HCT116 (cell line): ENCODE data around the gene MCC. TPM values are rescaled to one million over a fixed set of nuclear protein-coding genes. Genes with fewer than 3 reads are reported as not detected.

ENCODE experiments used
- ATAC-seq: fragments of 200-7000 bp; cut with Tn5 transposase; 2 replicates; pipeline ENCODE4 v1.9.1; 2020; ENCODE audit warnings: mild to moderate bottlenecking, moderate library complexity
- BruUV-seq: library from RNA; stranded (reverse); fragments of 400-500 nt; replicated peaks from 2 replicates; lab custom pipeline; 2021; lab: Mats Ljungman, UMichigan
- CTCF ChIA-PET: fragments of 300-600 bp; sonication (Branson Sonifier 250); formaldehyde crosslinking; loops from one replicate; lab custom pipeline; 2021; ENCODE audit warnings: antibody characterized with exemption; lab: Charles Lee
- POLR2A ChIA-PET: fragments of 300-600, 350-600 bp; sonication (Branson Sonifier 250); formaldehyde crosslinking; loops from one replicate; lab custom pipeline; 2021; ENCODE audit warnings: antibody characterized with exemption; lab: Charles Lee
- RAD21 ChIA-PET, 2 experiments: fragments of 300-600 bp; sonication (Branson Sonifier 250); formaldehyde crosslinking; loops; one replicate each; lab custom pipeline; 2023; ENCODE audit warnings: low total read pairs in 2 of 2; ENCODE audit not compliant: uncharacterized antibody in 2 of 2, unreplicated experiment in 2 of 2, low non-redundant PET in 1 of 2; lab: Charles Lee
- DNase-seq: peaks from one replicate; pipeline ENCODE4 v3.0.0-alpha.2; 2010; ENCODE audit warnings: low read depth, low spot score
- H2AFZ ChIP-seq: fragments of 200-600 bp; shearing (Covaris generic), sonication (generic); 2 replicates; pipeline ENCODE4 v1.6.1; 2017; ENCODE audit warnings: low read depth, mixed run types, mixed read lengths, antibody characterized with exemption, low read length; ENCODE audit not compliant: poor library complexity, severe bottlenecking
- H3K27ac ChIP-seq: 2 replicates; pipeline ENCODE4 v1.5.1; 2012; ENCODE audit warnings: low read depth, low read length
- H3K27me3 ChIP-seq: fragments of 200-600 bp; sonication (generic); 2 replicates; pipeline ENCODE4 v1.6.1; 2016; ENCODE audit warnings: mixed run types, low read length, mixed read lengths; ENCODE audit not compliant: insufficient read depth
- H3K36me3 ChIP-seq, 2 experiments: fragments of 200-500 bp in 1 of 2; fragments of 200-600 bp in 1 of 2; sonication (Bioruptor generic) in 1 of 2; sonication (generic) in 1 of 2; 2 replicates each; pipeline versions ENCODE4 v1.5.1 to v1.6.1; 2014 to 2016; ENCODE audit warnings: low read length in 2 of 2, inconsistent platforms in 1 of 2, mixed read lengths in 1 of 2, mixed run types in 1 of 2; ENCODE audit not compliant: insufficient read depth in 2 of 2, control insufficient read depth in 1 of 2
- H3K4me1 ChIP-seq, 2 experiments: fragments of 200-600 bp in 1 of 2; sonication (generic) in 1 of 2; 2 replicates each; pipeline versions ENCODE4 v1.5.1 to v1.6.1; 2012 to 2017; ENCODE audit warnings: low read length in 2 of 2, inconsistent platforms in 1 of 2, mild to moderate bottlenecking in 1 of 2, mixed read lengths in 1 of 2, mixed run types in 1 of 2, moderate library complexity in 1 of 2; ENCODE audit not compliant: insufficient read depth in 2 of 2, control insufficient read depth in 1 of 2
- H3K4me2 ChIP-seq: fragments of 200-600 bp; sonication (generic); 2 replicates; pipeline ENCODE4 v1.6.1; 2017; ENCODE audit warnings: mixed run types, low read length, mixed read lengths
- H3K4me3 ChIP-seq, 2 experiments: fragments of 200-600 bp in 1 of 2; sonication (generic) in 1 of 2; replicated peaks in 1 of 2; 2 replicates each; pipeline ENCODE4 v1.5.1; 2011 to 2016; ENCODE audit warnings: low read length in 2 of 2, control low read depth in 1 of 2, low read depth in 1 of 2, mild to moderate bottlenecking in 1 of 2, mixed read lengths in 1 of 2, mixed run types in 1 of 2
- H3K79me2 ChIP-seq: fragments of 200-600 bp; sonication (generic); 2 replicates; pipeline ENCODE4 v1.6.1; 2017; ENCODE audit warnings: mild to moderate bottlenecking, mixed run types, low read length, moderate library complexity, mixed read lengths; ENCODE audit not compliant: insufficient read depth
- H3K9ac ChIP-seq: fragments of 200-600 bp; sonication (generic); 2 replicates; pipeline ENCODE4 v1.6.1; 2016; ENCODE audit warnings: low read length, mixed read lengths
- H3K9me2 ChIP-seq: fragments of 200-600 bp; sonication (generic), shearing (Covaris generic); 2 replicates; pipeline ENCODE4 v1.6.1; 2017; ENCODE audit warnings: mixed run types, mild to moderate bottlenecking, moderate library complexity; ENCODE audit not compliant: insufficient read depth
- H3K9me3 ChIP-seq, 2 experiments: fragments of 200-500 bp in 1 of 2; fragments of 200-600 bp in 1 of 2; sonication (Bioruptor generic) in 1 of 2; sonication (generic) in 1 of 2; 2 replicates each; pipeline ENCODE4 v1.6.1; 2014 to 2017; ENCODE audit warnings: low read length in 2 of 2, mixed read lengths in 2 of 2, inconsistent platforms in 1 of 2, low read depth in 1 of 2, mild to moderate bottlenecking in 1 of 2, mixed run types in 1 of 2, moderate library complexity in 1 of 2; ENCODE audit not compliant: control insufficient read depth in 1 of 2, insufficient read depth in 1 of 2
- H4K20me1 ChIP-seq: fragments of 200-600 bp; sonication (generic), shearing (Covaris generic); 2 replicates; pipeline ENCODE4 v1.6.1; 2017; ENCODE audit warnings: mixed run types, mild to moderate bottlenecking, moderate library complexity; ENCODE audit not compliant: insufficient read depth
- CBX3 ChIP-seq: IDR thresholded peaks from 2 replicates; pipeline ENCODE4 v1.6.1; 2012; ENCODE audit warnings: low read depth
- EGR1 ChIP-seq: IDR thresholded peaks from 2 replicates; pipeline ENCODE4 v1.6.1; 2012; ENCODE audit warnings: low read depth
- EZH2phosphoT487 ChIP-seq: fragments of 200-600 bp; IDR thresholded peaks from 2 replicates; pipeline ENCODE4 v1.6.1; 2018; ENCODE audit warnings: antibody characterized with exemption, borderline replicate concordance
- FOSL1 ChIP-seq: IDR thresholded peaks from 2 replicates; pipeline ENCODE4 v1.6.1; 2012; ENCODE audit warnings: low read depth
- JUND ChIP-seq: IDR thresholded peaks from 2 replicates; pipeline ENCODE4 v1.6.1; 2012
- POLR2A ChIP-seq: IDR thresholded peaks from 2 replicates; pipeline ENCODE4 v1.7.0; 2011; ENCODE audit warnings: borderline replicate concordance; ENCODE audit not compliant: insufficient read depth, insufficient read length; ENCODE audit errors: extremely low read depth
- POLR2AphosphoS5 ChIP-seq: IDR thresholded peaks from 2 replicates; pipeline ENCODE4 v1.6.1; 2011; ENCODE audit warnings: mild to moderate bottlenecking, low read depth, low read length, moderate library complexity
- RAD21 ChIP-seq: IDR thresholded peaks from 2 replicates; pipeline ENCODE4 v1.6.1; 2012; ENCODE audit warnings: low read depth, mild to moderate bottlenecking
- SIN3A ChIP-seq: IDR thresholded peaks from 2 replicates; pipeline ENCODE4 v1.6.1; 2012; ENCODE audit warnings: low read depth
- SP1 ChIP-seq: IDR thresholded peaks from 2 replicates; pipeline ENCODE4 v1.6.1; 2012; ENCODE audit warnings: low read depth
- YY1 ChIP-seq: IDR thresholded peaks from 2 replicates; pipeline ENCODE4 v1.6.1; 2011; ENCODE audit warnings: low read length, low read depth, moderate library complexity, mild to moderate bottlenecking; ENCODE audit not compliant: insufficient replicate concordance; ENCODE audit errors: extremely low read depth
- ZFX ChIP-seq: fragments of 450-650 bp; IDR thresholded peaks from 2 replicates; pipeline ENCODE4 v1.6.1; 2017
- ZNF274 ChIP-seq: fragments of 200-500 bp; sonication (Bioruptor generic); IDR thresholded peaks from 2 replicates; pipeline ENCODE4 v1.6.1; 2014; ENCODE audit warnings: mild to moderate bottlenecking, low read depth, low read length, inconsistent platforms
- intact Hi-C: fragments of 100-400 bp; cut with micrococcal nuclease; formaldehyde crosslinking; loops from 2 replicates; pipeline ENCODE4 v1.10.0; 2022
- total RNA-seq: library from RNA; stranded (reverse); gene quantifications from one replicate; pipeline ENCODE4 v1.2.1, GENCODE V29; 2021; ENCODE audit not compliant: unreplicated experiment
- TF ChIP-seq, protein P1 (sequence below): IDR thresholded peaks from 2 replicates; pipeline ENCODE4 v1.6.1; 2012
- TF ChIP-seq, protein P2 (sequence below), 3 experiments: fragments of 200-600 bp in 1 of 3; sonication (generic) in 1 of 3; IDR thresholded peaks in 2 of 3; conservative IDR thresholded peaks in 1 of 3; 2 replicates each; pipeline ENCODE4 v1.5.1; 2012 to 2017; ENCODE audit warnings: low read depth in 2 of 3, low read length in 2 of 3, antibody characterized with exemption in 1 of 3, borderline replicate concordance in 1 of 3, control low read depth in 1 of 3, mild to moderate bottlenecking in 1 of 3, mixed read lengths in 1 of 3, mixed run types in 1 of 3, moderate library complexity in 1 of 3; ENCODE audit not compliant: insufficient read depth in 1 of 3
- TF ChIP-seq, protein P3 (sequence below): IDR thresholded peaks from 2 replicates; pipeline ENCODE4 v1.6.1; 2012

MCC gene
- total RNA-seq, 1 experiment from 2014 or later, result 20.1 TPM

GRCh38 chr5:113105693-113106280, 382.5 kb downstream of the MCC start:
- BruUV-seq, result no TSS peak
- DNase-seq, result no peak
- TF ChIP-seq ZFX, result no peak
- TF ChIP-seq YY1, result no peak
- no peak for TF ChIP-seq SIN3A
- TF ChIP-seq JUND, result no peak
- TF ChIP-seq CBX3, result no peak
- TF ChIP-seq, protein P1, sequence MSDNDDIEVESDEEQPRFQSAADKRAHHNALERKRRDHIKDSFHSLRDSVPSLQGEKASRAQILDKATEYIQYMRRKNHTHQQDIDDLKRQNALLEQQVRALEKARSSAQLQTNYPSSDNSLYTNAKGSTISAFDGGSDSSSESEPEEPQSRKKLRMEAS, result no peak
- no peaks in the 10 kb centered on the region; the same call in 1 of the 2 replicates for H3K79me2 ChIP-seq
- no peak overlapping the region for H3K9ac ChIP-seq
- no peak overlapping the region for H2AFZ ChIP-seq
- H3K9me3 ChIP-seq, result no peaks in the 10 kb centered on the region
- intact Hi-C loops, result no loop called here
- H3K27me3 ChIP-seq, result no peaks in the 10 kb centered on the region
- ChIA-PET CTCF (no interaction called here), POLR2A (no interaction called here), RAD21 (no interaction called here)
- no peaks in the 10 kb centered on the region for H3K36me3 ChIP-seq
- no peak overlapping the region for H3K4me2 ChIP-seq
- no peak overlapping the region for H3K4me3 ChIP-seq
- H4K20me1 ChIP-seq, result no peaks in the 10 kb centered on the region
- no peak overlapping the region for H3K27ac ChIP-seq
- no peaks in the 10 kb centered on the region for H3K9me2 ChIP-seq
- no peaks in the 10 kb centered on the region for H3K4me1 ChIP-seq
- ATAC-seq, result no peak

GRCh38 chr5:113103330-113103729, 384.9 kb downstream of the MCC start:
- no peak overlapping the region for H2AFZ ChIP-seq
- no peak overlapping the region for H3K9ac ChIP-seq
- H3K79me2 ChIP-seq, result no peaks in the 10 kb centered on the region
- BruUV-seq, result no TSS peak
- TF ChIP-seq POLR2AphosphoS5 (no peak), EZH2phosphoT487 (no peak), SP1 (no peak), RAD21 (no peak), EGR1 (no peak), YY1 (no peak), POLR2A (no peak), JUND (no peak), FOSL1 (no peak), ZNF274 (no peak)
- TF ChIP-seq, protein P2, sequence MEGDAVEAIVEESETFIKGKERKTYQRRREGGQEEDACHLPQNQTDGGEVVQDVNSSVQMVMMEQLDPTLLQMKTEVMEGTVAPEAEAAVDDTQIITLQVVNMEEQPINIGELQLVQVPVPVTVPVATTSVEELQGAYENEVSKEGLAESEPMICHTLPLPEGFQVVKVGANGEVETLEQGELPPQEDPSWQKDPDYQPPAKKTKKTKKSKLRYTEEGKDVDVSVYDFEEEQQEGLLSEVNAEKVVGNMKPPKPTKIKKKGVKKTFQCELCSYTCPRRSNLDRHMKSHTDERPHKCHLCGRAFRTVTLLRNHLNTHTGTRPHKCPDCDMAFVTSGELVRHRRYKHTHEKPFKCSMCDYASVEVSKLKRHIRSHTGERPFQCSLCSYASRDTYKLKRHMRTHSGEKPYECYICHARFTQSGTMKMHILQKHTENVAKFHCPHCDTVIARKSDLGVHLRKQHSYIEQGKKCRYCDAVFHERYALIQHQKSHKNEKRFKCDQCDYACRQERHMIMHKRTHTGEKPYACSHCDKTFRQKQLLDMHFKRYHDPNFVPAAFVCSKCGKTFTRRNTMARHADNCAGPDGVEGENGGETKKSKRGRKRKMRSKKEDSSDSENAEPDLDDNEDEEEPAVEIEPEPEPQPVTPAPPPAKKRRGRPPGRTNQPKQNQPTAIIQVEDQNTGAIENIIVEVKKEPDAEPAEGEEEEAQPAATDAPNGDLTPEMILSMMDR (IDR thresholded peaks at IDR 0.05 in 2 of 3, conservative IDR thresholded peaks at IDR 0.05 in 1 of 3; ENCODE audit: borderline replicate concordance in 1 of 3, insufficient read depth in 1 of 3, low read depth in 2 of 3, low read length in 2 of 3), result no peak
- TF ChIP-seq, protein P3, sequence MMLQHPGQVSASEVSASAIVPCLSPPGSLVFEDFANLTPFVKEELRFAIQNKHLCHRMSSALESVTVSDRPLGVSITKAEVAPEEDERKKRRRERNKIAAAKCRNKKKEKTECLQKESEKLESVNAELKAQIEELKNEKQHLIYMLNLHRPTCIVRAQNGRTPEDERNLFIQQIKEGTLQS, result no peak
- RAD21 ChIA-PET, result no interaction called here
- no peak overlapping the region for H3K4me3 ChIP-seq
- DNase-seq, result no peak
- CTCF ChIA-PET, result no interaction called here
- H3K4me2 ChIP-seq, result no peak overlapping the region
- POLR2A ChIA-PET, result no interaction called here
- H3K27ac ChIP-seq, result no peak overlapping the region
- no peaks in the 10 kb centered on the region for H3K9me3 ChIP-seq
- no peaks in the 10 kb centered on the region for H4K20me1 ChIP-seq
- H3K9me2 ChIP-seq, result no peaks in the 10 kb centered on the region
- intact Hi-C loops, result no loop called here
- H3K27me3 ChIP-seq, result no peaks in the 10 kb centered on the region
- H3K36me3 ChIP-seq, result no peaks in the 10 kb centered on the region
- no peak for ATAC-seq
- no peaks in the 10 kb centered on the region for H3K4me1 ChIP-seq
